HEK293 (cell line): ENCODE measurements around the gene EEF2.

Source experiments
- CTCF ChIP-seq: fragments of 450-650 bp; formaldehyde crosslinking; IDR thresholded peaks from 2 replicates; pipeline ENCODE4 v1.5.1; 2016; ENCODE audit warnings: missing biosample characterization, missing genetic modification characterization
- EGR2 ChIP-seq: fragments of 450-650 bp; formaldehyde crosslinking; IDR thresholded peaks from 2 replicates; pipeline ENCODE4 v1.5.1; 2016; ENCODE audit warnings: low read depth, missing biosample characterization, missing genetic modification characterization
- GLI2 ChIP-seq: fragments of 450-650 bp; formaldehyde crosslinking; IDR thresholded peaks from 2 replicates; pipeline ENCODE4; 2017; ENCODE audit warnings: missing biosample characterization, missing genetic modification characterization, low read depth, borderline replicate concordance
- INSM2 ChIP-seq: fragments of 450-650 bp; formaldehyde crosslinking; IDR thresholded peaks from 2 replicates; pipeline ENCODE4 v1.5.1; 2016; ENCODE audit warnings: missing biosample characterization, missing genetic modification characterization
- KLF16 ChIP-seq: fragments of 450-650 bp; formaldehyde crosslinking; IDR thresholded peaks from 2 replicates; pipeline ENCODE4 v1.5.1; 2017; ENCODE audit warnings: missing biosample characterization, missing genetic modification characterization
- KLF17 ChIP-seq: fragments of 450-650 bp; formaldehyde crosslinking; IDR thresholded peaks from 2 replicates; pipeline ENCODE4 v1.5.1; 2016; ENCODE audit warnings: missing biosample characterization, missing genetic modification characterization
- KLF8 ChIP-seq: fragments of 450-650 bp; formaldehyde crosslinking; IDR thresholded peaks from 2 replicates; pipeline ENCODE4 v1.5.1; 2016; ENCODE audit warnings: missing biosample characterization, missing genetic modification characterization
- TSHZ1 ChIP-seq: fragments of 450-650 bp; formaldehyde crosslinking; IDR thresholded peaks from 2 replicates; pipeline ENCODE4 v1.5.1; 2016; ENCODE audit warnings: missing biosample characterization, missing genetic modification characterization, borderline replicate concordance
- ZBTB17 ChIP-seq: fragments of 450-650 bp; formaldehyde crosslinking; IDR thresholded peaks from 2 replicates; pipeline ENCODE4 v1.5.1; 2016; ENCODE audit warnings: missing biosample characterization, missing genetic modification characterization
- ZBTB26 ChIP-seq: fragments of 450-650 bp; formaldehyde crosslinking; optimal IDR thresholded peaks from 2 replicates; pipeline ENCODE3; 2016; ENCODE audit warnings: missing biosample characterization, mild to moderate bottlenecking, missing genetic modification characterization
- ZBTB7A ChIP-seq: fragments of 450-650 bp; formaldehyde crosslinking; IDR thresholded peaks from 2 replicates; pipeline ENCODE4 v1.5.1; 2016; ENCODE audit warnings: low read depth, missing biosample characterization, missing genetic modification characterization
- ZNF114 ChIP-seq: fragments of 450-650 bp; formaldehyde crosslinking; IDR thresholded peaks from 2 replicates; pipeline ENCODE4 v1.5.0; 2017; ENCODE audit warnings: missing biosample characterization, missing genetic modification characterization
- ZNF18 ChIP-seq: fragments of 450-650 bp; formaldehyde crosslinking; IDR thresholded peaks from 2 replicates; pipeline ENCODE4 v1.5.1; 2016; ENCODE audit warnings: missing biosample characterization, missing genetic modification characterization
- ZNF202 ChIP-seq: fragments of 450-650 bp; formaldehyde crosslinking; IDR thresholded peaks from 2 replicates; pipeline ENCODE4 v1.5.1; 2016; ENCODE audit warnings: missing biosample characterization, missing genetic modification characterization, borderline replicate concordance
- ZNF239 ChIP-seq: fragments of 450-650 bp; formaldehyde crosslinking; IDR thresholded peaks from 2 replicates; pipeline ENCODE4 v1.5.1; 2016; ENCODE audit warnings: missing biosample characterization, missing genetic modification characterization
- ZNF280C ChIP-seq: fragments of 450-650 bp; formaldehyde crosslinking; IDR thresholded peaks from 2 replicates; pipeline ENCODE4 v1.5.1; 2016; ENCODE audit warnings: missing biosample characterization, missing genetic modification characterization
- ZNF510 ChIP-seq: fragments of 450-650 bp; formaldehyde crosslinking; IDR thresholded peaks from 2 replicates; pipeline ENCODE4 v1.5.1; 2018; ENCODE audit warnings: mild to moderate bottlenecking, missing genetic modification characterization, missing biosample characterization; ENCODE audit not compliant: insufficient replicate concordance
- ZNF629 ChIP-seq: fragments of 450-650 bp; formaldehyde crosslinking; IDR thresholded peaks from 2 replicates; pipeline ENCODE4 v1.5.1; 2017; ENCODE audit warnings: missing biosample characterization, missing genetic modification characterization
- ZNF692 ChIP-seq: fragments of 450-650 bp; formaldehyde crosslinking; IDR thresholded peaks from 2 replicates; pipeline ENCODE4 v1.5.1; 2016; ENCODE audit warnings: missing biosample characterization, missing genetic modification characterization
- ZNF707 ChIP-seq: fragments of 450-650 bp; formaldehyde crosslinking; IDR thresholded peaks from 2 replicates; pipeline ENCODE4 v1.5.1; 2016; ENCODE audit warnings: missing biosample characterization, missing genetic modification characterization
- ZNF747 ChIP-seq: fragments of 450-650 bp; formaldehyde crosslinking; IDR thresholded peaks from 2 replicates; pipeline ENCODE4 v1.5.1; 2016; ENCODE audit warnings: missing biosample characterization, missing genetic modification characterization
- ZNF792 ChIP-seq: fragments of 450-650 bp; formaldehyde crosslinking; IDR thresholded peaks from 2 replicates; pipeline ENCODE4 v1.5.1; 2016; ENCODE audit warnings: missing biosample characterization, missing genetic modification characterization
- ZXDB ChIP-seq: fragments of 450-650 bp; formaldehyde crosslinking; IDR thresholded peaks from 2 replicates; pipeline ENCODE4 v1.5.1; 2016; ENCODE audit warnings: missing biosample characterization, missing genetic modification characterization

Gene EEF2

GRCh38 chr19:4007021-4007835 lies 22.0 kb upstream of the EEF2 start, which contains the start of gene PIAS4 (continued):
- peak; percentile 85; the same call in 1 of the 2 replicates for TF ChIP-seq ZNF792 (tag by site-specific recombination)
- TF ChIP-seq ZNF280C (tag by site-specific recombination): no peak
- 0 out of 2 replicates have a peak, but pooled peaks have one; percentile 52 for TF ChIP-seq ZNF239 (tag by site-specific recombination)
- TF ChIP-seq INSM2 (tag by site-specific recombination): peak; percentile 48; the same call in 1 of the 2 replicates
- TF ChIP-seq ZXDB (tag by site-specific recombination): peak; percentile 88
- TF ChIP-seq ZBTB7A: peak; percentile 53; the same call in 1 of the 2 replicates
- peak; percentile 89 for TF ChIP-seq ZBTB26
- no peak for TF ChIP-seq ZNF510
- 0 out of 2 replicates have a peak, but pooled peaks have one; percentile 24 for TF ChIP-seq ZNF18
- no peak for TF ChIP-seq ZNF114
- no peak for TF ChIP-seq GLI2 (tag by site-specific recombination)
- no peak for TF ChIP-seq ZNF202
- peak; percentile 83; the same call in 1 of the 2 replicates for TF ChIP-seq KLF8 (tag by site-specific recombination)
- peak; percentile 86 for TF ChIP-seq KLF16 (tag by site-specific recombination)
- peak; percentile 55 for TF ChIP-seq EGR2 (tag by site-specific recombination)
- no peak for TF ChIP-seq ZNF747
- peak; percentile 85 for TF ChIP-seq KLF17
- TF ChIP-seq CTCF (tag by site-specific recombination): peak; percentile 85
- TF ChIP-seq TSHZ1 (tag by site-specific recombination): no peak
- no peak for TF ChIP-seq ZNF707 (tag by site-specific recombination)
- 0 out of 2 replicates have a peak, but pooled peaks have one; percentile 31 for TF ChIP-seq ZNF629
- TF ChIP-seq ZNF692: peak; percentile 100
- peak; percentile 48; the same call in 1 of the 2 replicates for TF ChIP-seq ZBTB17 (tag by site-specific recombination)
